Right ventricle myocardium inferior (tissue), 1 donor: ENCODE data around the gene MAML2. TPM values are rescaled to one million over a fixed set of nuclear protein-coding genes. Genes with fewer than 3 reads are reported as not detected.

ENCODE experiments used
- ATAC-seq: fragments of 200-7000 bp; cut with Tn5 transposase; one replicate; pipeline ENCODE4 v1.9.1; 2020; ENCODE audit warnings: mild to moderate bottlenecking, moderate library complexity
- DNase-seq: peaks from one replicate; pipeline ENCODE4 v3.0.0; 2021; ENCODE audit errors: missing footprints
- intact Hi-C: fragments of 100-400 bp; cut with DNase I; formaldehyde crosslinking; loops from one replicate; pipeline ENCODE4 v1.11.0; 2022
- total RNA-seq: library from RNA; stranded (reverse); fragmentation: NEBNext Ultra II Directional; extraction: Animal tissue kit (Norgen Biotek cat#: 25700); gene quantifications from one replicate; pipeline ENCODE4 v1.2.1, GENCODE V29; 2021
- donor health status: DM: no; HTN: yes; CAD: no; lungs with severe emphysema.

Gene MAML2
- total RNA-seq, 1 donor from 2014 or later = 5.2 TPM

DNA sequence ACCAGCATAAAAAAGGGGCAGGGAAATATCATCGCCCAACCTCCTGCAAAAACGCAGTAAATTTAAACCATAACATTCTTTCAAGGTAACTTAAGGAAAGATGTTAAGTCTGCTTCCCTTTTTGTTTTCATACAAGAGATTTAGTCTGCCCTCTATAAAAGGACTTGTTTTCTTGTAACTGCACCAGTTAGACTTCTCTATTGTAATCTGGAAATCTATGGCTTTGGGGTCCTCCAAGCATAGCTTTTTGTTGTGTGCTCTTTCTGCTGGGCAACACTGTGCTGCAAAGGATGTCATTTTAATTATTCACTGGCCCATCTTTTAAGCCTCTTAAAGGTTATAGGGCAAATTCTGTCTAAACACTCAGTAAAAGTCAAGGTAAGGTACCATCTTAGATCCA is 136.0 kb downstream of the MAML2 start:
- ATAC-seq (no peak), DNase-seq (no peak)
- intact Hi-C loops = no loop called here

- intact Hi-C loops = no loop called here
- ATAC-seq = no peak
- DNase-seq = no peak
Observed at GRCh38 chr11:96205460-96205809, 137.6 kb downstream of the MAML2 start.

DNA sequence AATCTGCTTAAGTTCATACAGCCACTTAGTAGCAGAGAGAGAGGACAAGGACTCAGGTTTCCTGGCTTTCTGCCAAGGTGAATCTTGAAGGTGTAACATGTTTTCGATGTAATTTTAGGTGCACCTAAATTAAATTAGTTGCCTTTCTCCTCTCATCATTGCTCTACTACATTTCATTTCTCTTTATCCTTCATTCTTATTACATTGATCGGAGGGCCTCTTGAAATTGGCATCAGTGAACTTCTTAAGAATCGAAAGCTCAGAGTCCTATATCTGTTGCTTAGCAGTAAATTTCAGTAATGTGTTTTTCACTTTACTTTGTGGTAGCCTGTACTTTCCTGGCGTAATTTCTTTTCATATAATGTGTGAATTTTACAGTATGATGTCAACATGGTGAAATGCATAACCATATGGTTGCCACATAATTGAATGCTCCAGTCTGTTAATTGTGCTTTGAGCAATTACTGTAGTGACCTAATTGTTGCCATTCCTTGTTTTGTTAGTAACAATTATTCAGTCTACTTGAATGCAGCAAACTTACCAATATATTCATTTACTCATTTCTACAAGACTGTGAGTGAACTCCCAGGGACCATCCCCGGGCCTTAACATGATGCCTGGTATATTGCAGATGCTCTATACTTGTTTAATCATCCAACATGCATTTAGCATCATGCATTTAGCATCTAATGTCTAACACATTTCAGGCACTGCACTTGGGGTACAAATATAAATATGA is 138.1 kb downstream of the MAML2 start:
- intact Hi-C loops = no loop called here
- DNase-seq = no peak
- no peak for ATAC-seq

GRCh38 chr11:96204366-96204659 is 138.7 kb downstream of the MAML2 start:
- no peak for ATAC-seq
- intact Hi-C loops = no loop called here
- no peak for DNase-seq

DNA sequence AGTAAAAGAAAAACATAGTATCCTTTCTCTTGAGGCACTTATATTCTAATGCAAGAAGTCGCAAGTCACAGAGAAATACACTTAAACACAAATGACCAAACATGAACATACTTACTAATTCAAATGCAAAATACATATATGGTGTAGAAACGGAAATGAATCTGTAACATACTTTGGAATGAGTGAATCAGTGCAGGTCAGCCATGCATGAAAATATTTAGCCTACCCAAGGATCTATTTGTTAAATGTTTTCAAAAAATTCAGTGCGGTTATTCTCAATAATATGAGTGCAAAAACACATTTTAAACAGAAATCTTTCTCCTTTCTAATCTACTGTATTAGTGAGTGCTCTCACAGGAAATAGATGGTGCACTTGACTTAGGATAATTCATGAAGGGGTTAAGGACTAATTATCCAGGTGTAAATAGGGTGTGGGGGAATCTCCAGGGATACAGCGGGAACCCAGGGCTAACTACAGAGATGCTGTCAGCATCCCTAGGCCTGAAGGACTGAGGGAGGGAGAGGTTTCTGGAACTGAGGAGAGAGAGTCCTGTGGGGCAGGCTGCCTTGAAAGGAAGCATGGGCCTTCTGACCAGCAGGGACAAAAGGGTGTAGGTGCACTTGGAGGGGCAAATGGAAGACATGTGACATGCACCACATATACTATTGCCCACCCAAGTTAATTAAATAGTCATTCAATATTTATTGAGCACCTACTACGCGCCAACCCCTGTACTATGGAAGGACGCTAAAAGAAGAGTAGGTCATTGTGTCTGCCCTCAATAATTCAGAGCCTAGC is 139.2 kb downstream of the MAML2 start:
- DNase-seq (no peak), ATAC-seq (no peak)
- intact Hi-C loops = no loop called here

GRCh38 chr11:96200243-96200642 is 142.8 kb downstream of the MAML2 start:
- ATAC-seq (peak; percentile 79), DNase-seq (no peak)
- intact Hi-C loops = no loop called here

DNA sequence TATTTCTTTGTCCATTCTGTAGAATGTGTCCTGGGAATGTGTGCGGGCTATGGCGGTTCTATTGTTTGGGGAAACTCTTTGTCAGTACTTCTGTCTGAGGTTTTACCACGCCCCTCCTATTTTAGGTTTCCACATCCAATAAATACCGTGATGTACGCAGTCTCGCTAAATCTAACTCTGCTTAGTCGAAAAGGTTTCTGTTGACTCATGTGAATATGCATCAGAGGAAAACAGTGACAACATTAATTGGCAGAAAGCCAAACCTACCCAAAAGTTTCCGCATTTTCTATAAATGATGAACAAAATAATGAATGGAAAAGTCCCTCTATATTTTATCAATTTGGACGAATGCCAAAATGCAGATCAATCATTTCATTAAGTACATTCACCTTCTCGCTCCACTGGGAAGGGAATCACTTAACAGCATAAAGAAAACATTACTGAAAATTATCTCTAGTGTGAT is 143.4 kb downstream of the MAML2 start:
- no peak for DNase-seq
- intact Hi-C loops = no loop called here
- ATAC-seq = no peak

DNA sequence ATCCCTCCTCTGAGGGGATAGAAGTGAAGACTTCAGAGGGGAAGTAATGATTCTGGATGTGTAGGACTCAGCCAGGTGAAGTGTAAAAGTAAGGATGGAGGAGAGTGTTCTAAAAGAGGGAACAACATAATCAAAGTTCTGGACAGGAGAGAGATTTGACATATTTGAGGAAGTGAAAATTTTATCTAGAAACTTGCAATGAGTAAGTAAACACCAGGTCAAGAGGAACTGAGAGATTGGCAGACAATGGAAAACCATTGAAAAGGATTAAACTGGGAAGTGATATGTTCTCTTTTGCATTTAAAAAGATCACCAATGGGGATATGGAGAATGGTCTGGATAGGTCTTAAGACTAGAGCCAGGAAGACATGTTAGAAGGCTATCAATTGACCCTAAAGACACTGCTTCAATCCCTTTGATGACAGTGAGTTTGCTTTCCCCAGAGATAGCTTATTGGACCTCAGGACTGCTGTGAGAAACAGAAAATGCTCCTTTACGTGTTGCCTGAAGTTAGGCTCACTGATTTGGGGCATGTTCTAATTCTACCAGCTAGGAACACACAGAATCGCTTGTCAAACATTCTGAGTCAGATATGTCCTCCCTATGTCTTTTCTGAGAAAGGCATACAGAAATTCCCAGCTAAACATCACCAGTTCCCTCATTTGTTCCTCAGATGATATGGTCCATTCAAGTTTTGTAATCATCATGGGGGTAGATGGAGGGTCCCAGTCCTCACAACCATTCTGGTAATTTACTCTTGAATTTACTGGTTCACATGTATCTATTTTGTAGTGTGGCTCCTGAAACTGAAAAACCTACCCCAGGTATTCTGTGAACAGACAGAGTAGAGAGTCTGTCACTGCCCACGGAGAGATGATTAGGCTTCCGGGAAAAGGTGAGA is 144.9 kb downstream of the MAML2 start:
- intact Hi-C loops = no loop called here

DNA sequence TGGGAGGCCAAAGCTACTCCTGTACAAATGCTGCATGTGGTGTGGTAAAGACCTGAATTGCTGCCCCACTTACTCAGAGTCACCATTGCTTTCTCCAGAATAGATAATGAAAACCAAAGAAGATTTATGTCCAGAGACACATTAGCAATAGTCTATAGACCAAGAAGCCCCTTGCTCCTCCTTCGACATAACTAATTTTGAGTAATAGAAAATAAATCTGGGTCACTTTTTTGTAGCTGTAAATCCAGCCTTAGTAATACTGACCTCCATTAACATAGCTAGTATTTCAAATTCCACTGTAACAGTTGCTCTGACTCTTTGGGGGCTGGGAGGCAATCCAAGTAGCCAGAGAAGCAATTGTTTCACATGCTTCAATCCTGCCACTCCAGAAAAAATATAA is 145.9 kb downstream of the MAML2 start:
- ATAC-seq = no peak
- no peak for DNase-seq
- intact Hi-C loops = no loop called here

More for the DNA sequence above, 144.9 kb downstream of the MAML2 start:
- ATAC-seq = no peak
- no peak for DNase-seq

- no peak for ATAC-seq
- intact Hi-C loops = no loop called here
- no peak for DNase-seq
Observed at GRCh38 chr11:96196181-96196662, 146.8 kb downstream of the MAML2 start.

- intact Hi-C loops = no loop called here
- no peak for DNase-seq
- ATAC-seq = no peak
Observed at GRCh38 chr11:96195671-96196070, 147.3 kb downstream of the MAML2 start.

DNA sequence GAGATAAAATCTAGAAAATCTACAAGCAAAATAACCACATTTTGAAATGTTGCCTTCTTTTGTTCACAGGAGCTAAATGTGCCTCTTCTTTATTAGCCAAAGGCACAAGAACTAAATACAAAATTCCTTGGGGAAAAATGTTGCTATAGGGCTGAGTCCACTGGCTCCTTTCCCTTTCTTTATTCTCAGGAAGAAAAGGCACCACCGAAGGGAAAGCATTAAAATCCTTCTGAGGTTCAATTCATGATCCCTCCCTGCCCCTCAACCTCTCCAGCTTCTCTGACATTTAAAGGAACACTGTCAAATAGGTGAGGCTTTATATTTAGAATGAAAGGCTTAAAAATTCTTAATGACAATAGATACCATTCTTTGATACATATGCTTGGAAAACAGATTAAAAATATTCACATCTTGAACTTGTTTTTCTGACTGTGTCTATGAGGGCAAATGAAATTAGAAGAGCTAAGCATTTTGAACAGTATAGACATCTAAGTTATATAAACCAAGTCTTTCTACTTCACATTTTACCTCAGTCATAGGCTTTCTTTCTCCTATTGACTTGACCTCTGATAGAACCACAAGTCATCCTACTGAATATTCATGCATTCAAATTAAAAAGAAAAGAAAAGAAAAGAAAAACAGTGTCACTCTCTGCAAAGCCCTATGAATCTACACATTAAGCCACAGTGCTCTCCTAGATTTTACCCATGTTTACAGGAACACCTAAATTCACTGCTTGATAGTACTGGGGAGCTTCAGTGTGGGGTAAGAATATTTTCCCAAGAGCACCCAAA is 148.2 kb downstream of the MAML2 start:
- DNase-seq (no peak), ATAC-seq (no peak)
- intact Hi-C loops = no loop called here

- intact Hi-C loops = no loop called here
- ATAC-seq (no peak), DNase-seq (no peak)
Observed at GRCh38 chr11:96193745-96194443, 149.1 kb downstream of the MAML2 start.

GRCh38 chr11:96191752-96192151 is 151.2 kb downstream of the MAML2 start:
- ATAC-seq (peak; percentile 63), DNase-seq (no peak)
- intact Hi-C loops = no loop called here

DNA sequence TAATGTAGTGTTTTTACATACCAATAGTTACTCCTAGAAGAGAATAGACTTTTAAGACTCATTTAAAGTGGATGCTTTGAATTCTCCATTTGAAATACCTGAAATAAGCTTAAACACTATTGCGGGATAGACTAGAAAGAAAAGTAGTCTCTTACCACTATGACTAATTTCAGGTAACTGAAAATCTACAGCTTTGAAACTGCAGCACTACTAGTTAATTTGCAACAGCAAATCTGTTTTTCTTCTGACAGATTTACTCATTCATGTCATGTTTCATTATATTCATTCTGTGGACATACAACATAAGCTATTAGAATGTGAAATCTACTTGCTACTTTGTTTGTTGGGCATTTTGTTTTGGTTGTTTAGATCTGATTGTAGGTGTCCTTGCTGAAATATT is 153.6 kb downstream of the MAML2 start:
- intact Hi-C loops = no loop called here
- ATAC-seq (no peak), DNase-seq (no peak)

DNA sequence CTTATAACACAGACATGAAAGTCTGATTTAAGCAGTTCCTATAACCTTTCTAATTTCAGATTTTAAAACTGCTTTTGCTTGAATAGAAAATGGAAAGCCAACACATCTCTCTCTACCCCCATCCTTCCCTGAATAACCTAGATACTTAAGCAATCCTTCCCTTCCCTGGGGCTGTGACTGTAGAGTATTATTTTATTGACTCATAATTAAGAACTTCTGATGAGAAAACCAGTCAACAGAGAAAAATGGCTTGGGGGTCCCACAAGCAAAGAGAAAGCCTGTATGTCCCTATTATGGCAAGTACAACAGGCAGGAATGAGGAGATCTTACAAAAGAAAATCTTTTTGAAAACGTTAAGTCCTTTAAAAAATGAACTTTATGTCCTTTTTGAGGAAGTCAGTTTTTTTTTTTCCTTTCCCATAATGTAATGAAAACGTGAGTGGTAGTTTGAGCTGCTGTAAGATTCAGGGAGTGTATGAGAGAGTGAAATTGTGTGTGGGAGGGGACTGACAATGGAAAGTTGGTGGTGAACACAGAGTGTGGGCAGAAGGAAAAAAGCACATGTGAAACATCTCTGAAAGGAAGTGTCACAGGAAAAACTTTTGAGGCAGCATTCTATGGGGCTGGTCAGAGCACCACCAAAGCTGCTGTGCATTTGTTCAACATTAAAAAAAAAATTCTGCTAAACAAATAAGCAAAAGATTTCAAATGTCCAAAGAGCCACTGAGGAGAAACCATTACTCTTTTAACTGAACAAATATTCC is 154.6 kb downstream of the MAML2 start:
- intact Hi-C loops = no loop called here
- no peak for DNase-seq
- ATAC-seq = peak; percentile 52

DNA sequence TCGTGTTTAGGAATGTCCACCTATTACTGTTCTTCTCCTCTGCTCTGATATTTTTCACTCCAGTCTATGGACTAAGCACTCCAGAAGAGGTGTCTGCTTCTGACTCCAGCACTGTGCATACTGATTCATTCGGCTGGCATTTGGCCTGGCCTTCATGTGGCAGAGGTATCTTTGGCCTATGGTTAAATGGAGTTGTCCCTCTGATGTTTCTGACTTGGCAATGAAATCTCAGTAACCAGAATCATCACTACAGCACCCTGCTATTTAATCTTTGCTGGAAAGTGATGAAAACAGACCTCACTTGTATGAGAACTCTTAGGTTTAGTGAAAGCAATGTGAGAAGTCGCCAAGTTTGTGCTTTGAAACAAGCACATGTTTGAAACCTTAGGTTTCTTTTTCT is 155.2 kb downstream of the MAML2 start:
- intact Hi-C loops = no loop called here
- no peak for DNase-seq
- peak; percentile 65 for ATAC-seq
